Stimulated activated naive CD8-positive, alpha-beta T cell treated with anti-CD3 and anti-CD28 coated beads, Interleukin-15, Interleukin-2, amounts not matched to agents 100 ng/mL and 50 ng/mL, for 24 hours (primary cell): ENCODE results near the gene HLA-DOA.

ENCODE experiments used
- H3K27ac Mint-ChIP-seq: one replicate; pipeline ENCODE4 v1.8.0; 2021; ENCODE audit warnings: mild to moderate bottlenecking, mixed read lengths
- H3K27me3 Mint-ChIP-seq: one replicate; pipeline ENCODE4 v1.8.0; 2021; ENCODE audit warnings: mixed read lengths
- H3K36me3 Mint-ChIP-seq: one replicate; pipeline ENCODE4 v1.8.0; 2021; ENCODE audit warnings: low read depth, mixed read lengths
- H3K4me1 Mint-ChIP-seq: one replicate; pipeline ENCODE4 v1.8.0; 2021; ENCODE audit warnings: low read depth, mixed read lengths
- H3K4me3 Mint-ChIP-seq: one replicate; pipeline ENCODE4 v1.8.0; 2021; ENCODE audit warnings: mild to moderate bottlenecking, mixed read lengths
- H3K9me3 Mint-ChIP-seq: one replicate; pipeline ENCODE4 v1.8.0; 2021; ENCODE audit warnings: mixed read lengths

HLA-DOA gene

GRCh38 chr6:33023536-33023935, 14.1 kb upstream of the HLA-DOA start:
- Mint-ChIP-seq H3K27ac (no peak overlapping the region), H3K4me1 (peaks cover 31% of the 10 kb centered on the region), H3K4me3 (no peak overlapping the region), H3K27me3 (no peaks in the 10 kb centered on the region), H3K36me3 (no peaks in the 10 kb centered on the region), H3K9me3 (no peaks in the 10 kb centered on the region)

GRCh38 chr6:33021917-33022316, 12.5 kb upstream of the HLA-DOA start:
- Mint-ChIP-seq H3K27me3 (no peaks in the 10 kb centered on the region), H3K27ac (no peak overlapping the region), H3K36me3 (no peaks in the 10 kb centered on the region), H3K4me1 (peaks cover 38% of the 10 kb centered on the region), H3K9me3 (no peaks in the 10 kb centered on the region), H3K4me3 (no peak overlapping the region)

- Mint-ChIP-seq H3K4me1 (peaks cover 48% of the 10 kb centered on the region), H3K4me3 (peak overlapping the region; percentile 77), H3K9me3 (no peaks in the 10 kb centered on the region), H3K27me3 (no peaks in the 10 kb centered on the region), H3K36me3 (no peaks in the 10 kb centered on the region), H3K27ac (peak overlapping the region; percentile 88)
Measured at GRCh38 chr6:33019372-33019771, 10.0 kb upstream of the HLA-DOA start.

DNA sequence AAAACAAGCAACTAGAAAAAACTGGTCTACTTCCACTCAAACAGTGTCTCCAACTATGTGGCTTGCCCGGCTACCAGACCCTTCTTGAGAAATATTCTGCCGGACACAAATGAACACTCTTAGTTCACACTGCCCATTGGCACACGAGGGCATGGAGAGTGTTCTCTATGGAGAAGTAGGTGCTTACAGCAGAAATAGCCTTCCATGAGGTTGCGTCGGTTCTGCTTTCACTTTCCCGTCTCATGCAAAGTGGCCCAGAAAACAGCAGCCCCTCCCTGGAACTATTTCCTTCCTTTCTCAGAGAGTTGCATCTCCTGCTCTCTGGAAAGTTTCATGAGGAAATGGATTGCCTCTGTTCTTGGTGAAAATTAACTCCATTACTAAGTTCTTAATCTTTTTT, 9.5 kb upstream of the HLA-DOA start:
- Mint-ChIP-seq H3K4me3 (peak overlapping the region; percentile 77), H3K27me3 (no peaks in the 10 kb centered on the region), H3K27ac (peak overlapping the region; percentile 88), H3K4me1 (peaks cover 48% of the 10 kb centered on the region), H3K36me3 (no peaks in the 10 kb centered on the region), H3K9me3 (no peaks in the 10 kb centered on the region)

GRCh38 chr6:33018418-33018817, 9.0 kb upstream of the HLA-DOA start:
- H3K36me3 Mint-ChIP-seq = no peaks in the 10 kb centered on the region
- no peaks in the 10 kb centered on the region for H3K9me3 Mint-ChIP-seq
- peaks cover 48% of the 10 kb centered on the region for H3K4me1 Mint-ChIP-seq
- H3K27ac Mint-ChIP-seq = peak overlapping the region; percentile 92
- H3K27me3 Mint-ChIP-seq = no peaks in the 10 kb centered on the region
- H3K4me3 Mint-ChIP-seq = peak overlapping the region; percentile 77

- no peaks in the 10 kb centered on the region for H3K9me3 Mint-ChIP-seq
- peak overlapping the region; percentile 92 for H3K27ac Mint-ChIP-seq
- peaks cover 48% of the 10 kb centered on the region for H3K4me1 Mint-ChIP-seq
- H3K36me3 Mint-ChIP-seq = no peaks in the 10 kb centered on the region
- H3K4me3 Mint-ChIP-seq = peak overlapping the region; percentile 77
- H3K27me3 Mint-ChIP-seq = no peaks in the 10 kb centered on the region
Measured at GRCh38 chr6:33017694-33018353, 8.4 kb upstream of the HLA-DOA start.

DNA sequence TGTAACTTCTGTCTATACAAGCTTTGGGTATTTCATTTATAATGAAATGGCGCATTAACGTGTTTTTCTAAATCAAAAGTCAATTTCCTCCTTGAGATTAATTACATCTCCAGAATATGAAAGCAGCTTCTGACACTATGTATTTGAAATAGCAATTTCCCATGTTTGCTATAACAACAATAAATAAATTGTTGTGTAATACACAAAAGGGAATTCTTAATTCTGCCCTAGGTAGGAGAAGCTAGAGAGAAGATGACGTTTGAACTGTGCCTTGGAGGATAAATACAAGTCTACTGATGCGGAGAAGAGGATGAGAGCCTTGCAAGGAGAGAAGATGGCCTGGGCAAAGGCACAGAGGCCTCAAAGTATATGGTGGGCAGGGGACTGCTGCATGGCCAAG, 7.6 kb upstream of the HLA-DOA start:
- H3K4me1 Mint-ChIP-seq = peaks cover 48% of the 10 kb centered on the region
- H3K27ac Mint-ChIP-seq = no peak overlapping the region
- H3K9me3 Mint-ChIP-seq = no peaks in the 10 kb centered on the region
- no peaks in the 10 kb centered on the region for H3K27me3 Mint-ChIP-seq
- no peaks in the 10 kb centered on the region for H3K36me3 Mint-ChIP-seq
- no peak overlapping the region for H3K4me3 Mint-ChIP-seq

GRCh38 chr6:33015798-33016197, 6.4 kb upstream of the HLA-DOA start:
- Mint-ChIP-seq H3K9me3 (no peaks in the 10 kb centered on the region), H3K27ac (no peak overlapping the region), H3K27me3 (no peaks in the 10 kb centered on the region), H3K4me1 (peaks cover 48% of the 10 kb centered on the region), H3K36me3 (no peaks in the 10 kb centered on the region), H3K4me3 (no peak overlapping the region)

DNA sequence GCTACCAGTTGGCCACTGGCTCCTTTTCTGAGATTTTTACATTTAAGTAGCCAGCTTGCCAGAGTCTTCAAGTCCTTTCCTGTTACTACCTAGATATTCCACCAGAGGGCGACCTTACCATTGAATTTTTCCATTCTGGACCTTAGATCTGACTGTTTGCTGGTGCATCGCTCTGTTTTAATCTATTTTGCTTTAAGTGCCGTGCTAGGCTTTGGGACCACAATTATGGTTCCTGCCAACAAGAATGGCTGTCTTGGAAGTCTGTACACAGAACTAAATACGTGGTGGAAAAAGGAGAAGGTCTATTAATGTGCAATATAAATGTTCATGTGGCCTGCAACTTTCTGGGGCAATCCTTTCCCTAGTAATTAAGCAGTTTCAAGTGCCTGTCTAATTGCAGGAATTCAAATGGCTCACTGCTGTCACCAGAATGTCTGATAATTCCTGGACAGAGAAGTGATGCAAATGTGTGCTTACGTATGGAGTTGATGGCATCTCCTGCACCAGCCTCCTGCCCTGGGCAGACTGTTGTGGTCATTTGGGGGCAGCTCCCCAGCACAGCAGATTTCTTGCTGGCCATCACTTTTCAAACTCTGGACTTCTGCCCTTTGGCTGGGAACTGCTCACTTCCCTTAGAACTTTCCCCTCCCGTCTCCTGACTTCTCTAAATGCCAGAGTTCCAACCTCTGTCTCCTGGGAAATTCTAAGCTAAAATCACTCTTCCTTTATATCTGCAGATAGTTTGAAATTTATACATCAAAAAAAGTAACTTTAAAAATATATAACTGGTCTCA, 5.6 kb upstream of the HLA-DOA start:
- no peaks in the 10 kb centered on the region for H3K9me3 Mint-ChIP-seq
- H3K27me3 Mint-ChIP-seq = no peaks in the 10 kb centered on the region
- H3K27ac Mint-ChIP-seq = no peak overlapping the region
- no peaks in the 10 kb centered on the region for H3K36me3 Mint-ChIP-seq
- no peak overlapping the region for H3K4me3 Mint-ChIP-seq
- H3K4me1 Mint-ChIP-seq = peaks cover 41% of the 10 kb centered on the region

GRCh38 chr6:33013608-33014007, 4.2 kb upstream of the HLA-DOA start:
- Mint-ChIP-seq H3K27me3 (no peaks in the 10 kb centered on the region), H3K36me3 (no peaks in the 10 kb centered on the region), H3K9me3 (no peaks in the 10 kb centered on the region), H3K4me1 (peaks cover 38% of the 10 kb centered on the region), H3K4me3 (no peak overlapping the region), H3K27ac (no peak overlapping the region)

DNA sequence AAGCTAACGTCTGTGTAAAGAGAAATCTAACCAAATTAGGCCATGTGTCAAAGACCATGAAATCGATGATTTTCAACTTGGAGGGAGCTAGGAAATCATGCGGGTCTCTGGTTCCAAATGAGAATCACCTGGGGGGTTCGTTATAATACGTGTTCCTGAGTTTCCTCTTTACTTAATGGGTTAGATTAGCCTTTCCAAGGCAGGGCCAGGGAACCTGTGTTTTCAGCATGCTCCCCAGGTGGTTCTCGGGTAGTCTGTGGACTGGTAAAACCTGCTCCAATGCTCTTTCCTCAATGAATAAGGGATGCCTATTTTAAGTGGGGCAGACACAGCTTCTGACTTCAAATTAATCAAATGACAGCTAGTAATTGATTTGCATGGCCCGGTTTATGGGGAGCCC, 965 bp upstream of the HLA-DOA start:
- H3K27me3 Mint-ChIP-seq = no peaks in the 10 kb centered on the region
- no peaks in the 10 kb centered on the region for H3K9me3 Mint-ChIP-seq
- no peak overlapping the region for H3K27ac Mint-ChIP-seq
- no peak overlapping the region for H3K4me3 Mint-ChIP-seq
- H3K4me1 Mint-ChIP-seq = peaks cover 29% of the 10 kb centered on the region
- H3K36me3 Mint-ChIP-seq = no peaks in the 10 kb centered on the region

DNA sequence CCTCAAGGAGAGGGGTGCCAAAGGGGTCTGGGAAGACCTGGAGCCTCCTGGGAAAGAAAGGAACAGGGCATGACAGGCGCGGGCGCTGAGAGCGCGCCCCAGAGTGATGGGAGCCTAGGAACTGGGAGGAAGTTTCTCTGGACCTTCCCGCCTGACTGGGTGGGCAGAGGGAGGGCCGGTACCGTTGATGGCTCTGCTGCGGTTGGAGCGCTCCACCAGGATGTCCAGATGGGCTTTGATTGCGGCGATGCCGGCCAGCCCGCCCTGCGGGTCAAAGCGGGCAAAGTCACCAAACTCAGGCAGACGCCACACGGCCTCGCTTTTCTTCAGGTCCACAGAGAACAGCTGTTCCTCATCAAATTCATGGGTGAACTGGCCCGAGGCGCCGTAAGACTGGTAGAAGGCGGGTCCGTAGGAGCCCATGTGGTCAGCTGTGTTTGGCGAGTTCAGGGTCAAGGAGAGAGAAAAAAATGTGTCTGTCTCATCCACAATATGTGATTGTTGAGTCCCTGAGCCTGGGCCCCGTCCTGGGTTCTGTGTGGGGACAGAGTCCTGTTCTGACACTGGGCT, 1.5 kb downstream of the HLA-DOA start:
- Mint-ChIP-seq H3K4me1 (peaks cover 24% of the 10 kb centered on the region), H3K27ac (no peak overlapping the region), H3K9me3 (no peaks in the 10 kb centered on the region), H3K36me3 (no peaks in the 10 kb centered on the region), H3K27me3 (no peaks in the 10 kb centered on the region), H3K4me3 (peak overlapping the region; percentile 93)

DNA sequence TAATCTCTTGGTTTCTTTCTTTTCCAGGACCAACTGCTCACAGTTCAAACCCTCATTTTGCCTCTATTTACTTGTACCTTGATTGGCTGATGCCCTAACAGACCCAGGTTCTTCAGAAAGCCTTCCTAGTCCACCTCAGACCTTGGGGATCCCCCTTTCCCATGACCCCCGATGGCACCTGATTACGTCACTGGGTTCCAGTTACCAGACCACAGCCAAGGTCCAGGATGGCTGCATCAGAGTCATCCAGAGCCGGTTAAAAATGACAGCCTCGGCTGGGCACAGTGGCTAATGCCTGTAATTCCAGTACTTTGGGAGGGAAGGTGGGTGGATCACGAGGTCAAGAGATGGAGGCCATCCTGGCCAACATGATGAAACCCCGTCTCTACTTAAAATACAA, 4.5 kb downstream of the HLA-DOA start:
- no peak overlapping the region for H3K27ac Mint-ChIP-seq
- no peaks in the 10 kb centered on the region for H3K27me3 Mint-ChIP-seq
- H3K4me3 Mint-ChIP-seq = no peak overlapping the region
- no peaks in the 10 kb centered on the region for H3K9me3 Mint-ChIP-seq
- peaks cover 32% of the 10 kb centered on the region for H3K4me1 Mint-ChIP-seq
- H3K36me3 Mint-ChIP-seq = no peaks in the 10 kb centered on the region

GRCh38 chr6:33001685-33002084, 7.7 kb downstream of the HLA-DOA start:
- H3K9me3 Mint-ChIP-seq = no peaks in the 10 kb centered on the region
- peaks cover 7% of the 10 kb centered on the region for H3K27me3 Mint-ChIP-seq
- no peak overlapping the region for H3K27ac Mint-ChIP-seq
- no peaks in the 10 kb centered on the region for H3K36me3 Mint-ChIP-seq
- peaks cover 10% of the 10 kb centered on the region for H3K4me1 Mint-ChIP-seq
- H3K4me3 Mint-ChIP-seq = no peak overlapping the region

DNA sequence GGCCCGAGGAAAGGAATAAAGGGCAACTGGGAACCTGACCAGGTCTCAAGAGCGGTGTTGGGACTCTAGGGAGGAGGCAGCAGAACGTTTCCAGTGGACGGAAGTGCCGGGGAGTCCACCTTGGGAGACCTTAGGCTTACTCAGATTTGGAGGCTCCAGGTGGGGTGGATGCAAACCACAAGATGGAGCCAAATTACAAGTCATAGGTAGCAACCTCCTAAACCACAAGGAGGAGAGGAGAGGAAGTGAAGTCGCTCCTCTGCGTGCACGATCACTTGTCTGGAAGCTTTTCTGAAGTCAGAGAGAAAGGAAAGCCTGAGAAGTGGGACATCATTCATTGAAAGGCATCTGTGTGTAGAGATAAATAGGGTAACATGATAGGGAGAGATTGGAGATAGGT, 9.3 kb downstream of the HLA-DOA start:
- Mint-ChIP-seq H3K36me3 (no peaks in the 10 kb centered on the region), H3K27ac (no peak overlapping the region), H3K4me3 (no peak overlapping the region), H3K4me1 (peaks cover 10% of the 10 kb centered on the region), H3K9me3 (no peaks in the 10 kb centered on the region), H3K27me3 (peaks cover 10% of the 10 kb centered on the region)
